ENCODE measurements around the gene ZDHHC22. TPM values are rescaled to one million over a fixed set of nuclear protein-coding genes. Genes with fewer than 3 reads are reported as not detected.

ZDHHC22 gene
- not detected in 2 replicates for total RNA-seq (2014; rRNA removed; shearing (Covaris generic))

GRCh38 chr14:77141214-77142004, at the start of gene ZDHHC22:
Gene ZDHHC22 (minus strand): TSS chr14:77141791. CDS start chr14:77139738, 2,053 bp downstream.

GRCh38 chr14:77181603-77182437, 40.2 kb upstream of the ZDHHC22 start, which contains the start of gene TMEM63C:
Gene TMEM63C (plus strand): TSS chr14:77181798. CDS start chr14:77218814, 37,016 bp downstream.

GRCh38 chr14:77097700-77098528, 43.7 kb downstream of the ZDHHC22 start, which contains the start of gene CIPC:
Gene CIPC (plus strand): TSS chr14:77098258. CDS start chr14:77105709, 7,451 bp downstream.

Other genes with a start within 250 kb of the ZDHHC22 start
- 47.0 and 54.2 TPM in 2 replicates for gene IRF2BPL, start 113.1 kb downstream of the ZDHHC22 start, total RNA-seq (2014; rRNA removed; shearing (Covaris generic))
- 7.0 and 7.8 TPM in 2 replicates for gene CIPC, start 43.5 kb downstream of the ZDHHC22 start, total RNA-seq (2014; rRNA removed; shearing (Covaris generic))
- gene TMEM63C, start 40.0 kb upstream of the ZDHHC22 start, total RNA-seq (2014; rRNA removed; shearing (Covaris generic)), result 0.21 and 0.30 TPM in 2 replicates
- gene NGB, start 129.4 kb upstream of the ZDHHC22 start, total RNA-seq (2014; rRNA removed; shearing (Covaris generic)), result not detected in 2 replicates
- gene POMT2, start 179.1 kb upstream of the ZDHHC22 start, total RNA-seq (2014; rRNA removed; shearing (Covaris generic)), result 14.0 and 24.4 TPM in 2 replicates
- gene GSTZ1, start 179.2 kb upstream of the ZDHHC22 start, total RNA-seq (2014; rRNA removed; shearing (Covaris generic)), result 25.4 and 31.5 TPM in 2 replicates
- 7.8 and 10.0 TPM in 2 replicates for gene TMED8, start 235.3 kb upstream of the ZDHHC22 start, total RNA-seq (2014; rRNA removed; shearing (Covaris generic))
- 2.6 and 5.8 TPM in 2 replicates for gene SAMD15, start 235.6 kb upstream of the ZDHHC22 start, total RNA-seq (2014; rRNA removed; shearing (Covaris generic))